IMR-90 (cell line): ENCODE measurements around the gene CLEC7A. TPM values are rescaled to one million over a fixed set of nuclear protein-coding genes. Genes with fewer than 3 reads are reported as not detected.

Experiments
- ATAC-seq: fragments of 200-7000 bp; cut with Tn5 transposase; 2 replicates; pipeline ENCODE4 v1.9.1; 2020; ENCODE audit warnings: low read depth, mild to moderate bottlenecking, moderate library complexity
- BruUV-seq: library from RNA; stranded (reverse); fragments of 400-500 nt; replicated peaks from 2 replicates; lab custom pipeline; 2021; lab: Mats Ljungman, UMichigan
- CTCF ChIA-PET: fragments of 300-600 bp; formaldehyde crosslinking; extraction: SDS; loops from one replicate; lab custom pipeline; 2021; ENCODE audit warnings: antibody characterized with exemption; lab: Yijun Ruan, JAX
- POLR2A ChIA-PET: fragments of 300-600 bp; sonication (Branson Sonifier 250); formaldehyde crosslinking; loops from one replicate; lab custom pipeline; 2022; ENCODE audit warnings: antibody characterized with exemption; ENCODE audit not compliant: unreplicated experiment; lab: Charles Lee
- DNase-seq: peaks from one replicate; pipeline ENCODE4 v3.0.0; 2013
- H2AFZ ChIP-seq: replicated peaks from 2 replicates; pipeline ENCODE3; 2013; ENCODE audit warnings: low read length, mild to moderate bottlenecking; ENCODE audit not compliant: poor library complexity
- H2AK5ac ChIP-seq: 2 replicates; pipeline ENCODE4 v1.6.1; 2013; ENCODE audit warnings: low read depth, low read length, inconsistent platforms
- H2AK9ac ChIP-seq: replicated peaks from 2 replicates; pipeline ENCODE3; 2013; ENCODE audit warnings: mild to moderate bottlenecking, low read depth, low read length, moderate library complexity; ENCODE audit not compliant: poor library complexity
- H2BK120ac ChIP-seq: 2 replicates; pipeline ENCODE4 v1.6.1; 2013; ENCODE audit warnings: low read depth, low read length, inconsistent platforms
- H2BK15ac ChIP-seq: 3 replicates; pipeline ENCODE4 v1.6.1; 2013; ENCODE audit warnings: low read depth, low read length, inconsistent platforms
- H2BK20ac ChIP-seq: 2 replicates; pipeline ENCODE4 v1.6.1; 2013; ENCODE audit warnings: low read depth, mild to moderate bottlenecking, inconsistent platforms, low read length, moderate library complexity
- H2BK5ac ChIP-seq: 2 replicates; pipeline ENCODE4 v1.6.1; 2013; ENCODE audit warnings: mild to moderate bottlenecking, low read depth, low read length, inconsistent platforms; ENCODE audit not compliant: poor library complexity, severe bottlenecking
- H3K14ac ChIP-seq: replicated peaks from 2 replicates; pipeline ENCODE4 v1.6.1; 2013; ENCODE audit warnings: low read depth, low read length, inconsistent platforms
- H3K18ac ChIP-seq: 2 replicates; pipeline ENCODE4 v1.6.1; 2013; ENCODE audit warnings: low read depth, low read length, control low read depth
- H3K23ac ChIP-seq: 2 replicates; pipeline ENCODE4 v1.6.1; 2013; ENCODE audit warnings: low read depth, low read length, inconsistent platforms
- H3K27ac ChIP-seq: 2 replicates; pipeline ENCODE4 v1.5.1; 2013; ENCODE audit warnings: mild to moderate bottlenecking, control low read depth, low read length; ENCODE audit not compliant: insufficient read depth
- H3K27me3 ChIP-seq: 2 replicates; pipeline ENCODE4 v1.6.1; 2013; ENCODE audit warnings: low read length; ENCODE audit not compliant: control insufficient read depth, insufficient read depth
- H3K36me3 ChIP-seq: 2 replicates; pipeline ENCODE4 v1.6.1; 2013; ENCODE audit warnings: low read length, mixed read lengths; ENCODE audit not compliant: control insufficient read depth, insufficient read depth
- H3K4ac ChIP-seq: 2 replicates; pipeline ENCODE4 v1.6.1; 2013; ENCODE audit warnings: low read depth, low read length, inconsistent platforms
- H3K4me1 ChIP-seq: 2 replicates; pipeline ENCODE4 v1.6.1; 2013; ENCODE audit warnings: low read length, mixed read lengths; ENCODE audit not compliant: control insufficient read depth, insufficient read depth
- H3K4me2 ChIP-seq: 2 replicates; pipeline ENCODE4 v1.6.1; 2013; ENCODE audit warnings: low read depth, mild to moderate bottlenecking, control low read depth, low read length, moderate library complexity
- H3K4me3 ChIP-seq: 2 replicates; pipeline ENCODE4 v1.5.1; 2013; ENCODE audit warnings: low read depth, mild to moderate bottlenecking, control low read depth, low read length, moderate library complexity; ENCODE audit not compliant: insufficient read depth
- H3K56ac ChIP-seq: 2 replicates; pipeline ENCODE4 v1.6.1; 2013; ENCODE audit warnings: low read length, inconsistent platforms; ENCODE audit not compliant: insufficient read depth; ENCODE audit errors: extremely low read depth
- H3K79me1 ChIP-seq, 2 experiments: 2 replicates each; pipeline ENCODE4 v1.6.1; 2013; ENCODE audit warnings: low read length in 2 of 2, inconsistent platforms in 1 of 2, low read depth in 1 of 2
- H3K9ac ChIP-seq: 2 replicates; pipeline ENCODE4 v1.6.1; 2013; ENCODE audit warnings: low read depth, low read length, control low read depth
- H3K9me1 ChIP-seq: 2 replicates; pipeline ENCODE4 v1.6.1; 2013; ENCODE audit warnings: low read length, inconsistent platforms; ENCODE audit not compliant: insufficient read depth
- H3K9me3 ChIP-seq: 2 replicates; pipeline ENCODE4 v1.6.1; 2013; ENCODE audit warnings: low read length; ENCODE audit not compliant: control insufficient read depth, insufficient read depth
- H4K20me1 ChIP-seq: 2 replicates; pipeline ENCODE4 v1.6.1; 2013; ENCODE audit warnings: low read length, inconsistent platforms; ENCODE audit not compliant: insufficient read depth
- H4K5ac ChIP-seq: 2 replicates; pipeline ENCODE4 v1.6.1; 2013; ENCODE audit warnings: mild to moderate bottlenecking, low read depth, low read length, control low read depth
- H4K8ac ChIP-seq, 2 experiments: 2 replicates each; pipeline ENCODE4 v1.6.1; 2013; ENCODE audit warnings: low read depth in 2 of 2, low read length in 2 of 2, control low read depth in 1 of 2, inconsistent platforms in 1 of 2
- H4K91ac ChIP-seq: 2 replicates; pipeline ENCODE4 v1.6.1; 2013; ENCODE audit warnings: low read depth, low read length, inconsistent platforms; ENCODE audit not compliant: insufficient read depth
- BHLHE40 ChIP-seq: fragments of 150-350 bp; IDR thresholded peaks from 2 replicates; pipeline ENCODE4 v1.6.1; 2016; ENCODE audit warnings: mild to moderate bottlenecking, low read depth, low read length
- CHD1 ChIP-seq: IDR thresholded peaks from 2 replicates; pipeline ENCODE4 v1.6.1; 2012; ENCODE audit warnings: low read depth, low read length, improper control_type of control experiment
- FOS ChIP-seq: fragments of 150-350 bp; IDR thresholded peaks from 2 replicates; pipeline ENCODE4 v1.6.1; 2016; ENCODE audit warnings: low read depth, low read length
- MXI1 ChIP-seq: IDR thresholded peaks from 2 replicates; pipeline ENCODE4 v1.6.1; 2012; ENCODE audit warnings: low read depth, mild to moderate bottlenecking, low read length, moderate library complexity, borderline replicate concordance
- POLR2A ChIP-seq: IDR thresholded peaks from 2 replicates; pipeline ENCODE4 v1.6.1; 2012; ENCODE audit warnings: mild to moderate bottlenecking, low read depth, low read length
- RAD21 ChIP-seq: IDR thresholded peaks from 2 replicates; pipeline ENCODE4 v1.6.1; 2012; ENCODE audit warnings: low read length, improper control_type of control experiment
- RFX5 ChIP-seq: IDR thresholded peaks from 2 replicates; pipeline ENCODE4 v1.8.0; 2012; ENCODE audit warnings: low read depth, mild to moderate bottlenecking, low read length, moderate library complexity
- SMC3 ChIP-seq: fragments of 150-350 bp; IDR thresholded peaks from 2 replicates; pipeline ENCODE4 v1.6.1; 2016; ENCODE audit warnings: low read depth, mild to moderate bottlenecking, antibody characterized with exemption, low read length, moderate library complexity
- WGBS, 2 experiments: methylation state at CpG; one replicate each; pipeline versions ENCODE4 v1.1.5 to v1.1.7; 2013; ENCODE audit warnings: missing lambda C conversion rate in 2 of 2; ENCODE audit not compliant: insufficient read length in 1 of 2; ENCODE audit errors: extremely low coverage in 2 of 2; 5-methylcytosine and 5-hydroxymethylcytosine counted together
- dilution Hi-C: fragments of 300-500 bp; cut with HindIII; formaldehyde crosslinking; loops from one replicate; pipeline ENCODE4 v1.14.3; 2018; ENCODE audit warnings: low sequenced_read_pairs; ENCODE audit not compliant: unreplicated experiment
- in situ Hi-C: fragments of 300-500 bp; cut with MboI; formaldehyde crosslinking; loops from 3 replicates; pipeline ENCODE4 v1.14.3; 2019; ENCODE audit warnings: low sequenced_read_pairs, inconsistent platforms, mixed read lengths
- intact Hi-C: fragments of 100-400 bp; cut with micrococcal nuclease; formaldehyde crosslinking; loops from 2 replicates; pipeline ENCODE4 v1.10.0; 2022
- polyA plus RNA-seq, 3 experiments: library from polyadenylated mRNA; depleted of rRNA; stranded (reverse); fragments of >200 nt; gene quantifications; 2 replicates each; pipeline ENCODE4 v1.2.3, GENCODE V29; 2012; ENCODE audit warnings: low replicate concordance in 1 of 3
- total RNA-seq: library from RNA; depleted of rRNA; stranded (reverse); fragments of >200 nt; gene quantifications from 2 replicates; pipeline ENCODE4 v1.2.3, GENCODE V29; 2012
- TF ChIP-seq, protein P1 (sequence below): fragments of 150-350 bp; IDR thresholded peaks from 2 replicates; pipeline ENCODE4 v1.6.1; 2017; ENCODE audit warnings: mild to moderate bottlenecking, antibody characterized with exemption, low read length, low read depth

Gene CLEC7A
- total and polyA plus RNA-seq, 2 of the 4 experiments (the other 2 are of a cell fraction): not detected

DNA sequence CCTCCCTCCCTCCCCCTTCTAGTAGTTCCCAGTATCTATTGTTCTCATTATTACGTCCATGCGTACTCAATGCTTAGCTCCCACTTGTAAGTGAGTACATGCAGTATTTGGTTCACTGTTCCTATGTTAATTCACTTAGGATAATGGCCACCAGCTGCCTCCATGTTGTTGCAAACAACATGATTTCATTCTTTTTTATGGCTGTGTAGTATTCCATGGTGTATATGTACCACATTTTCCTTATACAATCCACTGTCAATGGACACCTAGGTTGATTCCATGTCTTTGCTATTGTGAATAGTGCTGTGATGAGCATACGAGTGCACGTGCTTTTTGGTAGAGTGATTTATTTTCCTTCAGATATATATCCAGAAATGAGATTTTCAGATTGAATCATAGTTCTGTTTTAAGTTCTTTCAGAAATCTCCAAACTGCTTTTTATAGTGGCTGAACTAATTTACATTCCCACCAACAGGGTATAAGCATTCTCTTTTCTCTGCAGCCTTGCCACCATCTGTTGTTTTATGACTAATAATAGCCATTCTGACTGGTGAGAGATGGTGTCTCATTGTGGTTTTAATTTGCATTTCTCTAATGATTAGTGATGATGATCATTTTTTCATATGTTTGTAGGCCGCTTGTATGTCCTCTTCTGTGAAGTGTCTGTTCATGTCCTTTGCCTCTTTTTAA, 17.9 kb upstream of the CLEC7A start:
- no peak overlapping the region for H2AK5ac ChIP-seq
- no peak for DNase-seq
- intact Hi-C loops: no loop called here
- no peaks in the 10 kb centered on the region for H3K79me1 ChIP-seq
- no peak overlapping the region for H2BK5ac ChIP-seq
- H3K36me3 ChIP-seq: no peaks in the 10 kb centered on the region
- H3K27ac ChIP-seq: no peak overlapping the region
- H3K27me3 ChIP-seq: no peaks in the 10 kb centered on the region
- peaks cover 2% of the 10 kb centered on the region; the same call in 1 of the 2 replicates for H3K4me1 ChIP-seq
- no peak overlapping the region for H2BK20ac ChIP-seq
- no peak overlapping the region for H3K14ac ChIP-seq
- H3K23ac ChIP-seq: no peak overlapping the region
- no peak overlapping the region for H2AK9ac ChIP-seq
- no peak overlapping the region for H2BK120ac ChIP-seq
- no peaks in the 10 kb centered on the region for H4K20me1 ChIP-seq
- BruUV-seq: no TSS peak
- no peak overlapping the region for H3K4ac ChIP-seq
- no peak overlapping the region for H3K9ac ChIP-seq
- no peak overlapping the region for H3K4me2 ChIP-seq
- no peak overlapping the region for H3K4me3 ChIP-seq
- H2AFZ ChIP-seq: no peak overlapping the region
- no peak overlapping the region for H4K8ac ChIP-seq
- ChIA-PET CTCF (interaction anchor here (0.7 kb wide), 1 partner anchor 323 kb away, joined by 5 read pairs; no protein-coding TSS in a partner anchor), POLR2A (no interaction called here)
- H3K18ac ChIP-seq: no peak overlapping the region
- TF ChIP-seq, protein P1, sequence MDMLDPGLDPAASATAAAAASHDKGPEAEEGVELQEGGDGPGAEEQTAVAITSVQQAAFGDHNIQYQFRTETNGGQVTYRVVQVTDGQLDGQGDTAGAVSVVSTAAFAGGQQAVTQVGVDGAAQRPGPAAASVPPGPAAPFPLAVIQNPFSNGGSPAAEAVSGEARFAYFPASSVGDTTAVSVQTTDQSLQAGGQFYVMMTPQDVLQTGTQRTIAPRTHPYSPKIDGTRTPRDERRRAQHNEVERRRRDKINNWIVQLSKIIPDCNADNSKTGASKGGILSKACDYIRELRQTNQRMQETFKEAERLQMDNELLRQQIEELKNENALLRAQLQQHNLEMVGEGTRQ: no peak
- TF ChIP-seq RFX5 (no peak), SMC3 (no peak), BHLHE40 (no peak), MXI1 (no peak), POLR2A (no peak), CHD1 (no peak), RAD21 (no peak), FOS (no peak)
- 0 out of 2 replicates have a peak, but pooled peaks cover 2% of the 10 kb centered on the region for H3K9me1 ChIP-seq
- H3K56ac ChIP-seq: no peak overlapping the region
- no peak overlapping the region for H4K5ac ChIP-seq
- in situ Hi-C loops: no loop called here
- WGBS, 2 experiments: no CpG with 5 or more reads among the region's 5 CpGs
- H3K9me3 ChIP-seq: no peaks in the 10 kb centered on the region
- no peak for ATAC-seq
- dilution Hi-C loops: no loop called here
- H2BK15ac ChIP-seq: no peak overlapping the region
- H4K91ac ChIP-seq: no peak overlapping the region
